Fibroblast of lung (primary cell): ENCODE data around the gene MYLK.

Experiments
- CTCF ChIP-seq, 2 donors: IDR thresholded peaks in 1 of 2; conservative IDR thresholded peaks in 1 of 2; 1 replicate in 1 of 2; 2 replicates in 1 of 2; pipeline ENCODE4 v1.5.1; 2011 to 2012; ENCODE audit warnings: low read length in 2 of 2, control low read depth in 1 of 2, inconsistent platforms in 1 of 2, low read depth in 1 of 2, mild to moderate bottlenecking in 1 of 2
- EZH2 ChIP-seq: IDR thresholded peaks from 2 replicates; pipeline ENCODE4 v1.5.1; 2012; ENCODE audit warnings: low read length, control low read depth, mild to moderate bottlenecking; ENCODE audit errors: missing control alignments

GRCh38 chr3:123605789-123606234 lies 278.3 kb downstream of the MYLK start:
- TF ChIP-seq CTCF (conservative IDR thresholded peaks at IDR 0.05 in 1 of 2, IDR thresholded peaks at IDR 0.05 in 1 of 2; ENCODE audit: low read depth in 1 of 2, low read length in 2 of 2) (no peak), EZH2 (no peak)
